ENCODE data around the gene AKR7A2. TPM values are rescaled to one million over a fixed set of nuclear protein-coding genes. Genes with fewer than 3 reads are reported as not detected.

The AKR7A2 gene
- total RNA-seq, 1 donor from 2014 or later, result 53.7 TPM

- DNase-seq (ENCODE audit: low spot score, unreplicated experiment), result no peak
- Mint-ChIP-seq H3K36me3 (ENCODE audit: insufficient read depth) (peaks cover 12% of the 10 kb centered on the region), H3K27ac (peak overlapping the region; percentile 79), H3K4me3 (ENCODE audit: low read depth) (peak overlapping the region; percentile 88), H3K9me3 (ENCODE audit: low read depth) (no peaks in the 10 kb centered on the region), H3K4me1 (ENCODE audit: low read depth) (peaks cover 15% of the 10 kb centered on the region), H3K27me3 (no peaks in the 10 kb centered on the region)
- TF ChIP-seq CTCF (IDR thresholded peaks at IDR 0.05; ENCODE audit: unreplicated experiment), result no peak
Measured at GRCh38 chr1:19310720-19311502, 1.0 kb downstream of the AKR7A2 start.

DNA sequence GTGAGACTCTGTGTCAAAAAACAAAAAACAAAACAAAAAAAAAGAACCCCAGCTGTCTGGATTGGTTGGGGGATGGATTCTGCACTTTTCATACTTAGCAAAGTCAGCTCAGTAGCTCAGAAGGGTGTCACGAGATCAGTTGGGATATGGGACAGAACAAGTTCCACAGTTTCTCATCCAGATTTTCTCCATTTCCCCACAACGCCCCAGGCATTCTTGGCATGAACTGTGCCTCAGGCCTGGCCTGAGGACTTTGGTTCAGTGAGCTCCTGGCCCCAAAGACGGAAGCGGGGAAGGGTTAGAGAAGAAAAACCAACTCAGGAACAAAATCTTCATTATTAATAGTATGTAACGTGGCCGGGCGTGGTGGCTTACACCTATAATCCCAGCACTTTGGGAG lies 1.9 kb downstream of the AKR7A2 start:
- no peak for DNase-seq (ENCODE audit: low spot score, unreplicated experiment)
- no peak for TF ChIP-seq CTCF (IDR thresholded peaks at IDR 0.05; ENCODE audit: unreplicated experiment)
- H3K27ac Mint-ChIP-seq, result no peak overlapping the region
- H3K4me3 Mint-ChIP-seq (ENCODE audit: low read depth), result peak overlapping the region; percentile 47
- peaks cover 15% of the 10 kb centered on the region for H3K4me1 Mint-ChIP-seq (ENCODE audit: low read depth)
- H3K36me3 Mint-ChIP-seq (ENCODE audit: insufficient read depth), result peaks cover 17% of the 10 kb centered on the region
- H3K27me3 Mint-ChIP-seq, result no peaks in the 10 kb centered on the region
- no peaks in the 10 kb centered on the region for H3K9me3 Mint-ChIP-seq (ENCODE audit: low read depth)

GRCh38 chr1:19309123-19309813 lies 2.7 kb downstream of the AKR7A2 start:
- DNase-seq (ENCODE audit: low spot score, unreplicated experiment), result no peak
- Mint-ChIP-seq H3K4me1 (ENCODE audit: low read depth) (peaks cover 15% of the 10 kb centered on the region), H3K9me3 (ENCODE audit: low read depth) (no peaks in the 10 kb centered on the region), H3K36me3 (ENCODE audit: insufficient read depth) (peaks cover 22% of the 10 kb centered on the region), H3K27me3 (no peaks in the 10 kb centered on the region), H3K27ac (no peak overlapping the region), H3K4me3 (ENCODE audit: low read depth) (no peak overlapping the region)
- no peak for TF ChIP-seq CTCF (IDR thresholded peaks at IDR 0.05; ENCODE audit: unreplicated experiment)

DNA sequence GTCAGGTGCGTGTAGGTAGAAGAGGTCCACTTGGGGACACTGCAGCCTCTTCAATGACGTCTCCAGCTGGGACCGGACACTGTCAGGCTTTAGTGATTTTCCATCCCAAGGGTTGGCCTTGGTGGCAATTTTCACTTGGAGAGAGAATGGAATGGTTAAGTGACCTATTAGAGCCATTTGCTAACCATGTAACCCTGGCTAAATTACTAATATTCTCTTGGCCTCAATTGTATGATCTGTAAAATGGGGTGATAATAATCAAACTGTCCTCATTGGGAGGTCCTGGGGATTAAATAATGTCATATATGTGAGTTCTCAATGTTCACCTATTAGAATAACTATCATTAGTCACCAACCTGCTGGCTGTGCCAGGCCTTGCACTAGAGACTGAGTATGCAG lies 3.4 kb downstream of the AKR7A2 start:
- no peak overlapping the region for H3K27ac Mint-ChIP-seq
- H3K4me3 Mint-ChIP-seq (ENCODE audit: low read depth), result no peak overlapping the region
- H3K9me3 Mint-ChIP-seq (ENCODE audit: low read depth), result no peaks in the 10 kb centered on the region
- peaks cover 14% of the 10 kb centered on the region for H3K4me1 Mint-ChIP-seq (ENCODE audit: low read depth)
- TF ChIP-seq CTCF (IDR thresholded peaks at IDR 0.05; ENCODE audit: unreplicated experiment), result no peak
- H3K36me3 Mint-ChIP-seq (ENCODE audit: insufficient read depth), result peaks cover 25% of the 10 kb centered on the region
- no peak for DNase-seq (ENCODE audit: low spot score, unreplicated experiment)
- no peaks in the 10 kb centered on the region for H3K27me3 Mint-ChIP-seq

GRCh38 chr1:19307794-19308508 lies 4.0 kb downstream of the AKR7A2 start:
- Mint-ChIP-seq H3K27ac (no peak overlapping the region), H3K36me3 (ENCODE audit: insufficient read depth) (peaks cover 27% of the 10 kb centered on the region), H3K27me3 (no peaks in the 10 kb centered on the region), H3K9me3 (ENCODE audit: low read depth) (no peaks in the 10 kb centered on the region), H3K4me1 (ENCODE audit: low read depth) (peaks cover 9% of the 10 kb centered on the region), H3K4me3 (ENCODE audit: low read depth) (no peak overlapping the region)
- no peak for DNase-seq (ENCODE audit: low spot score, unreplicated experiment)
- TF ChIP-seq CTCF (IDR thresholded peaks at IDR 0.05; ENCODE audit: unreplicated experiment), result no peak
